Neural progenitor cell (in vitro differentiated cells): ENCODE results near the gene PTPRN2. TPM values are rescaled to one million over a fixed set of nuclear protein-coding genes. Genes with fewer than 3 reads are reported as not detected.
A peak's percentile ranks its signal among the peaks of the same experiment; 100 is the strongest.

Experiments used
- DNase-seq: peaks from one replicate; pipeline ENCODE4 v3.0.0-alpha.2; 2016; ENCODE audit warnings: low spot score
- H2AFZ ChIP-seq: fragments of 200-600 bp; sonication (generic); replicated peaks from 2 replicates; pipeline ENCODE4 v1.6.1; 2016; ENCODE audit warnings: antibody characterized with exemption
- H3F3A ChIP-seq: fragments of 200-600 bp; sonication (generic); 2 replicates; pipeline ENCODE4 v1.6.1; 2016; ENCODE audit warnings: antibody characterized with exemption, low read depth
- H3K27ac ChIP-seq: fragments of 200-600 bp; sonication (generic); 2 replicates; pipeline ENCODE4 v1.5.1; 2016; ENCODE audit warnings: mild to moderate bottlenecking
- H3K27me3 ChIP-seq: fragments of 200-600 bp; sonication (generic); 2 replicates; pipeline ENCODE4 v1.6.1; 2016; ENCODE audit warnings: mild to moderate bottlenecking, moderate library complexity
- H3K36me3 ChIP-seq: fragments of 200-600 bp; sonication (generic); 2 replicates; pipeline ENCODE4 v1.5.1; 2016
- H3K4me1 ChIP-seq: fragments of 200-600 bp; sonication (generic); 2 replicates; pipeline ENCODE4 v1.6.1; 2016; ENCODE audit warnings: mixed run types
- H3K4me2 ChIP-seq: fragments of 200-600 bp; sonication (generic); 2 replicates; pipeline ENCODE4 v1.6.1; 2016
- H3K4me3 ChIP-seq: fragments of 200-600 bp; sonication (generic); 2 replicates; pipeline ENCODE4 v1.5.1; 2016
- H3K79me2 ChIP-seq: fragments of 200-600 bp; sonication (generic); 2 replicates; pipeline ENCODE4 v1.6.1; 2016; ENCODE audit warnings: low read depth
- H3K9ac ChIP-seq: fragments of 200-600 bp; sonication (generic); 2 replicates; pipeline ENCODE4 v1.6.1; 2016
- H3K9me3 ChIP-seq: fragments of 200-600 bp; sonication (generic); 2 replicates; pipeline ENCODE4 v1.5.1; 2016; ENCODE audit warnings: low read depth
- H4K20me1 ChIP-seq: fragments of 200-600 bp; sonication (generic); 2 replicates; pipeline ENCODE4 v1.6.1; 2016; ENCODE audit warnings: low read depth
- H3K27ac Mint-ChIP-seq: 3 replicates; pipeline ENCODE4 v1.8.0; 2021; ENCODE audit warnings: mixed read lengths
- H3K27me3 Mint-ChIP-seq: 2 replicates; pipeline ENCODE4 v1.8.0; 2022; ENCODE audit warnings: low read depth, mild to moderate bottlenecking, inconsistent platforms, moderate library complexity, mixed read lengths; ENCODE audit not compliant: insufficient read depth
- H3K36me3 Mint-ChIP-seq: 3 replicates; pipeline ENCODE4 v1.8.0; 2021; ENCODE audit warnings: mixed read lengths
- H3K4me1 Mint-ChIP-seq: 3 replicates; pipeline ENCODE4 v1.8.0; 2021; ENCODE audit warnings: mixed read lengths
- H3K4me3 Mint-ChIP-seq: 3 replicates; pipeline ENCODE4 v1.8.0; 2021; ENCODE audit warnings: mild to moderate bottlenecking, moderate library complexity, mixed read lengths
- H3K9me3 Mint-ChIP-seq: 3 replicates; pipeline ENCODE4 v1.8.0; 2020; ENCODE audit warnings: mixed read lengths
- EZH2 ChIP-seq: fragments of 200-600 bp; sonication (generic); IDR thresholded peaks from 2 replicates; pipeline ENCODE4 v1.6.1; 2017; ENCODE audit warnings: antibody characterized with exemption, mild to moderate bottlenecking, moderate library complexity
- EZH2phosphoT487 ChIP-seq: fragments of 200-600 bp; sonication (generic); IDR thresholded peaks from 2 replicates; pipeline ENCODE4 v1.6.1; 2017; ENCODE audit warnings: antibody characterized with exemption
- total RNA-seq: library from RNA; depleted of rRNA; stranded (reverse); fragments of >200 nt; gene quantifications from 2 replicates; pipeline ENCODE4 v1.2.3, GENCODE V29; 2015; ENCODE audit warnings: low replicate concordance
- TF ChIP-seq, protein P1 (sequence below): fragments of 200-600 bp; sonication (generic); IDR thresholded peaks from 2 replicates; pipeline ENCODE4 v1.5.1; 2017; ENCODE audit warnings: antibody characterized with exemption, mild to moderate bottlenecking

PTPRN2 gene
- total RNA-seq, 1 donor from 2014 or later, result 3.0 TPM

- no peak overlapping the region for H3K9ac ChIP-seq
- Mint-ChIP-seq H3K4me1 (peaks cover 7% of the 10 kb centered on the region), H3K36me3 (peaks cover 67% of the 10 kb centered on the region), H3K9me3 (no peaks in the 10 kb centered on the region), H3K27ac (no peak overlapping the region), H3K27me3 (peaks cover 2% of the 10 kb centered on the region), H3K4me3 (no peak overlapping the region)
- TF ChIP-seq EZH2 (no peak), EZH2phosphoT487 (no peak)
- TF ChIP-seq, protein P1, sequence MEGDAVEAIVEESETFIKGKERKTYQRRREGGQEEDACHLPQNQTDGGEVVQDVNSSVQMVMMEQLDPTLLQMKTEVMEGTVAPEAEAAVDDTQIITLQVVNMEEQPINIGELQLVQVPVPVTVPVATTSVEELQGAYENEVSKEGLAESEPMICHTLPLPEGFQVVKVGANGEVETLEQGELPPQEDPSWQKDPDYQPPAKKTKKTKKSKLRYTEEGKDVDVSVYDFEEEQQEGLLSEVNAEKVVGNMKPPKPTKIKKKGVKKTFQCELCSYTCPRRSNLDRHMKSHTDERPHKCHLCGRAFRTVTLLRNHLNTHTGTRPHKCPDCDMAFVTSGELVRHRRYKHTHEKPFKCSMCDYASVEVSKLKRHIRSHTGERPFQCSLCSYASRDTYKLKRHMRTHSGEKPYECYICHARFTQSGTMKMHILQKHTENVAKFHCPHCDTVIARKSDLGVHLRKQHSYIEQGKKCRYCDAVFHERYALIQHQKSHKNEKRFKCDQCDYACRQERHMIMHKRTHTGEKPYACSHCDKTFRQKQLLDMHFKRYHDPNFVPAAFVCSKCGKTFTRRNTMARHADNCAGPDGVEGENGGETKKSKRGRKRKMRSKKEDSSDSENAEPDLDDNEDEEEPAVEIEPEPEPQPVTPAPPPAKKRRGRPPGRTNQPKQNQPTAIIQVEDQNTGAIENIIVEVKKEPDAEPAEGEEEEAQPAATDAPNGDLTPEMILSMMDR, result no peak
- no peaks in the 10 kb centered on the region for H4K20me1 ChIP-seq
- DNase-seq, result no peak
- H3K36me3 ChIP-seq, result no peaks in the 10 kb centered on the region
- H2AFZ ChIP-seq, result no peak overlapping the region
- no peaks in the 10 kb centered on the region for H3K9me3 ChIP-seq
- no peak overlapping the region for H3K4me3 ChIP-seq
- H3K27me3 ChIP-seq, result peaks cover 21% of the 10 kb centered on the region
- no peaks in the 10 kb centered on the region for H3F3A ChIP-seq
- H3K4me1 ChIP-seq, result no peaks in the 10 kb centered on the region
- H3K4me2 ChIP-seq, result no peak overlapping the region
- H3K27ac ChIP-seq, result no peak overlapping the region
- H3K79me2 ChIP-seq, result no peaks in the 10 kb centered on the region
Observed at GRCh38 chr7:157623556-157623955, 964.1 kb downstream of the PTPRN2 start.

DNA sequence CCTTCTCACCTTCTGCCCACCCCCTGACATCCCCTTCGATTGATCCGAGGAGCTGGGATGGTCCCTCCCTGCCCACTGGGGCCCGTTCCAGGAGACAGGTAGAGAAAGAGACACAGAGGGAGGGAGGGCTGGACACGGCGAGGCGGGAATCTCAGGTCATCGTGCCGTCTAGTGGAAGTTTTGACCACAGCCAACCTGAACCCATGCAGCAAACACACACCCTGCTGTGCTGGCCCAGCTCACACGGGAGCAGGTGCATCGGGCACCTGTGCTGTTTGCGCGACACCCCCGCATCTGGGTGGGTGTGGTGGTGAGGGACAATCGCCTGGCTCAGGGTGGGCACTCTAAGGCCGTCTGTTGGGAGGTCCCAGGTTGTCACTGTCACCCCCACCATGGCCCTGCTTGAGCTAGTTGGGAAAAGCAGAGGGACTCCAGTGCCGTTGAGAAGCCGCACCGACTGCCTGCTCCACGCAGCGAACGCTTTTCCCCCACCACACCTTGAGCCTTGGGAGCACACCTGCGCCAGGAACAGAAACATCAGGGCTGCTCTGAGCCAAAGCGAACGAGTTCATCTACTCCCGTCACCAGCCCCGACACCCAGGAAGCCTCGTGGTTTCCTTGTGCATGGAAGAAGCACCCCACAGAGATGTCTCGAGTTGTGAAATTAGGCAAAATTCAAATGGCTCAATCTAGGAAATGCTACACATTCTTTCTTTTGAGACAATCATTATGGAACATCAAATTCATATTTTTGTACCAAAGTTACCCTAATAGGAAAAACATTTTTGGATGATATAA is 965.0 kb downstream of the PTPRN2 start:
- H3K4me2 ChIP-seq, result no peak overlapping the region
- H3K79me2 ChIP-seq, result no peaks in the 10 kb centered on the region
- Mint-ChIP-seq H3K36me3 (peaks cover 65% of the 10 kb centered on the region), H3K4me3 (no peak overlapping the region), H3K9me3 (no peaks in the 10 kb centered on the region), H3K4me1 (peaks cover 7% of the 10 kb centered on the region), H3K27ac (peak overlapping the region; percentile 78), H3K27me3 (peaks cover 2% of the 10 kb centered on the region)
- no peak overlapping the region for H2AFZ ChIP-seq
- H3K4me3 ChIP-seq, result no peak overlapping the region
- H3K36me3 ChIP-seq, result no peaks in the 10 kb centered on the region
- no peaks in the 10 kb centered on the region for H3F3A ChIP-seq
- no peaks in the 10 kb centered on the region for H4K20me1 ChIP-seq
- peaks cover 11% of the 10 kb centered on the region for H3K27me3 ChIP-seq
- H3K9me3 ChIP-seq, result no peaks in the 10 kb centered on the region
- no peaks in the 10 kb centered on the region for H3K4me1 ChIP-seq
- DNase-seq, result no peak
- TF ChIP-seq EZH2phosphoT487 (no peak), EZH2 (no peak)
- TF ChIP-seq, protein P1, result no peak
- no peak overlapping the region for H3K9ac ChIP-seq
- H3K27ac ChIP-seq, result no peak overlapping the region

- Mint-ChIP-seq H3K4me1 (peaks cover 7% of the 10 kb centered on the region), H3K27me3 (peaks cover 2% of the 10 kb centered on the region), H3K27ac (peak overlapping the region; percentile 78), H3K9me3 (no peaks in the 10 kb centered on the region), H3K4me3 (no peak overlapping the region), H3K36me3 (peaks cover 59% of the 10 kb centered on the region)
- Histone ChIP-seq H3K79me2 (no peaks in the 10 kb centered on the region), H3K9ac (no peak overlapping the region), H3F3A (no peaks in the 10 kb centered on the region), H3K27me3 (peaks cover 5% of the 10 kb centered on the region), H2AFZ (no peak overlapping the region), H3K4me3 (no peak overlapping the region), H3K27ac (no peak overlapping the region), H3K4me2 (no peak overlapping the region), H3K36me3 (no peaks in the 10 kb centered on the region), H3K4me1 (no peaks in the 10 kb centered on the region), H3K9me3 (no peaks in the 10 kb centered on the region), H4K20me1 (no peaks in the 10 kb centered on the region)
- no peak for DNase-seq
- TF ChIP-seq EZH2phosphoT487 (no peak), EZH2 (no peak)
- TF ChIP-seq, protein P1, result no peak
Observed at GRCh38 chr7:157622000-157622399, 965.6 kb downstream of the PTPRN2 start.
